H1 (cell line): ENCODE results near the gene PRR36. TPM values are rescaled to one million over a fixed set of nuclear protein-coding genes. Genes with fewer than 3 reads are reported as not detected.

Experiments used
- BACH1 ChIP-seq: IDR thresholded peaks from 2 replicates; pipeline ENCODE4 v1.6.1; 2012; ENCODE audit warnings: low read length, improper control_type of control experiment
- CREB1 ChIP-seq: IDR thresholded peaks from 2 replicates; pipeline ENCODE4 v1.6.1; 2012; ENCODE audit warnings: inconsistent platforms
- CTBP2 ChIP-seq: IDR thresholded peaks from 2 replicates; pipeline ENCODE4 v1.7.0; 2011; ENCODE audit warnings: borderline replicate concordance, mild to moderate bottlenecking, moderate library complexity, mixed read lengths, low read length; ENCODE audit not compliant: insufficient read depth, insufficient read length
- CTCF ChIP-seq, 3 experiments: IDR thresholded peaks; 1 replicate in 2 of 3; 2 replicates in 1 of 3; pipeline versions ENCODE4 v1.5.1 to v1.6.1; 2011; ENCODE audit warnings: low read length in 3 of 3, mild to moderate bottlenecking in 3 of 3, inconsistent platforms in 2 of 3, low read depth in 1 of 3, moderate library complexity in 1 of 3; ENCODE audit not compliant: insufficient read depth in 1 of 3; ENCODE audit errors: control extremely low read depth in 1 of 3
- E2F6 ChIP-seq: IDR thresholded peaks from 2 replicates; pipeline ENCODE4 v1.6.1; 2012; ENCODE audit warnings: inconsistent platforms
- EGR1 ChIP-seq: IDR thresholded peaks from 2 replicates; pipeline ENCODE4 v1.6.1; 2011; ENCODE audit warnings: low read depth, low read length, borderline replicate concordance
- EP300 ChIP-seq, 2 experiments: IDR thresholded peaks; 1 replicate in 1 of 2; 2 replicates in 1 of 2; pipeline ENCODE4 v1.6.1; 2011 to 2012; ENCODE audit warnings: low read depth in 2 of 2, low read length in 2 of 2, mild to moderate bottlenecking in 2 of 2, borderline replicate concordance in 1 of 2, inconsistent platforms in 1 of 2, moderate library complexity in 1 of 2
- HDAC2 ChIP-seq, 2 experiments: fragments of 300-600 bp in 1 of 2; sonication (generic) in 1 of 2; IDR thresholded peaks; 2 replicates each; pipeline ENCODE4 v1.6.1; 2011 to 2012; ENCODE audit warnings: low read depth in 2 of 2, low read length in 2 of 2, mild to moderate bottlenecking in 2 of 2, moderate library complexity in 2 of 2, borderline replicate concordance in 1 of 2, inconsistent platforms in 1 of 2
- HDAC6 ChIP-seq: IDR thresholded peaks from one replicate; pipeline ENCODE4 v1.7.1; 2012; ENCODE audit warnings: low read depth, mild to moderate bottlenecking, inconsistent platforms, low read length, moderate library complexity
- JUN ChIP-seq: IDR thresholded peaks from 2 replicates; pipeline ENCODE4 v1.6.1; 2011; ENCODE audit warnings: low read depth, mild to moderate bottlenecking, improper control_type of control experiment, low read length
- PHF8 ChIP-seq: fragments of 200-600 bp; sonication (generic); conservative IDR thresholded peaks from 2 replicates; pipeline ENCODE4 v1.7.1; 2012; ENCODE audit warnings: low read depth, mild to moderate bottlenecking, inconsistent platforms, low read length, moderate library complexity
- RAD21 ChIP-seq, 2 experiments: IDR thresholded peaks in 1 of 2; conservative IDR thresholded peaks in 1 of 2; 2 replicates each; pipeline ENCODE4 v1.6.1; 2011; ENCODE audit warnings: low read depth in 2 of 2, low read length in 2 of 2, improper control_type of control experiment in 1 of 2, inconsistent platforms in 1 of 2, mild to moderate bottlenecking in 1 of 2, moderate library complexity in 1 of 2
- RBBP5 ChIP-seq: IDR thresholded peaks from 2 replicates; pipeline ENCODE4 v1.7.1; 2012; ENCODE audit warnings: low read depth, mild to moderate bottlenecking, inconsistent platforms, low read length, moderate library complexity, borderline replicate concordance
- SIN3A ChIP-seq, 2 experiments: IDR thresholded peaks in 1 of 2; conservative IDR thresholded peaks in 1 of 2; 2 replicates each; pipeline ENCODE4 v1.6.1; 2011 to 2012; ENCODE audit warnings: low read length in 2 of 2, improper control_type of control experiment in 1 of 2, low read depth in 1 of 2, mild to moderate bottlenecking in 1 of 2
- SRF ChIP-seq: IDR thresholded peaks from 2 replicates; pipeline ENCODE4 v1.6.1; 2011; ENCODE audit warnings: mild to moderate bottlenecking, low read depth, low read length, moderate library complexity
- YY1 ChIP-seq: IDR thresholded peaks from 2 replicates; pipeline ENCODE4 v1.6.1; 2011; ENCODE audit warnings: low read depth, mild to moderate bottlenecking, low read length
- polyA plus RNA-seq, 7 experiments: library from polyadenylated mRNA; depleted of rRNA in 3 of 7; stranded (reverse) in 5 of 7; unstranded in 2 of 7; fragments of >200 nt in 5 of 7; fragments of 200-250 nt in 2 of 7; gene quantifications; 1 replicate in 5 of 7; 2 replicates in 1 of 7; 4 replicates in 1 of 7; pipeline versions ENCODE4 v1.2.1 to v1.2.3, GENCODE V29; 2011 to 2013; ENCODE audit warnings: missing spikeins in 2 of 7, mixed read lengths in 2 of 7
- total RNA-seq: library from RNA; stranded (reverse); fragmentation: NEBNext Ultra II Directional; extraction: Animal tissue kit (Norgen Biotek cat#: 25700); gene quantifications from 2 replicates; pipeline ENCODE4 v1.2.1, GENCODE V29; 2021

The PRR36 gene
- total and polyA plus RNA-seq, 2 of the 8 experiments (the other 6 are each of a cell fraction or from before 2014, with no cell fraction given), result 1.6 to 23.9 TPM

GRCh38 chr19:7852851-7853769, 21.1 kb downstream of the PRR36 start (continued):
- TF ChIP-seq CTCF (IDR thresholded peaks at IDR 0.05; ENCODE audit: control extremely low read depth in 1 of 3, insufficient read depth in 1 of 3, low read depth in 1 of 3, low read length in 3 of 3) (peak; percentile 84 to 85 (median 85)), YY1 (no peak), PHF8 (no peak), BACH1 (no peak), CTBP2 (peak; percentile 58), EGR1 (peak; percentile 84; the same call in 1 of the 2 replicates), CREB1 (peak; percentile 52; the same call in 1 of the 2 replicates), SIN3A (conservative IDR thresholded peaks at IDR 0.05 in 1 of 2, IDR thresholded peaks at IDR 0.05 in 1 of 2; ENCODE audit: low read depth in 1 of 2, low read length in 2 of 2) (peak; percentile 83 to 95; a peak in 2 of 4 replicates), JUN (no peak), E2F6 (peak; percentile 60), SRF (no peak), EP300 (IDR thresholded peaks at IDR 0.05; ENCODE audit: borderline replicate concordance in 1 of 2, low read depth in 2 of 2, low read length in 2 of 2) (no peak), HDAC6 (no peak), RBBP5 (no peak), RAD21 (IDR thresholded peaks at IDR 0.05 in 1 of 2, conservative IDR thresholded peaks at IDR 0.05 in 1 of 2; ENCODE audit: low read depth in 2 of 2, low read length in 2 of 2) (peak; percentile 86 to 89), HDAC2 (IDR thresholded peaks at IDR 0.05; ENCODE audit: borderline replicate concordance in 1 of 2, low read depth in 2 of 2, low read length in 2 of 2) (0 out of 4 replicates have a peak, but pooled peaks of 1 of the 2 experiments have one; percentile 26)
